Gastroesophageal sphincter (tissue), 4 donors: Measurements from ENCODE around the gene CXCL1. TPM values are rescaled to one million over a fixed set of nuclear protein-coding genes. Genes with fewer than 3 reads are reported as not detected.

ENCODE experiments used
- ATAC-seq: fragments of 150-250 bp; one replicate; pipeline ENCODE4 v1.9.1; 2016; ENCODE audit warnings: mild to moderate bottlenecking, moderate library complexity
- H3K27ac ChIP-seq, 4 donors: fragments of 200-600 bp; sonication (generic) in 3 of 4; 1 replicate in 3 of 4; 2 replicates in 1 of 4; pipeline ENCODE4 v1.5.1; 2016 to 2019
- H3K27me3 ChIP-seq: fragments of 200-600 bp; sonication (generic); one replicate; pipeline ENCODE4 v1.5.1; 2019
- H3K36me3 ChIP-seq, 2 donors: fragments of 200-600 bp; sonication (generic); one replicate each; pipeline ENCODE4 v1.5.1; 2019; ENCODE audit warnings: control low read depth in 1 of 2
- H3K4me1 ChIP-seq, 3 donors: fragments of 200-600 bp; sonication (generic); 1 replicate in 2 of 3; 2 replicates in 1 of 3; pipeline ENCODE4 v1.5.1; 2016 to 2019; ENCODE audit warnings: control low read depth in 2 of 3
- H3K4me3 ChIP-seq, 2 donors: fragments of 200-600 bp; sonication (generic); one replicate each; pipeline ENCODE4 v1.5.1; 2019; ENCODE audit warnings: mild to moderate bottlenecking in 1 of 2, moderate library complexity in 1 of 2
- H3K9me3 ChIP-seq, 3 donors: fragments of 200-600 bp; sonication (generic); one replicate each; pipeline ENCODE4 v1.5.1; 2017 to 2019; ENCODE audit warnings: control low read depth in 2 of 3
- EP300 ChIP-seq: sonication (generic); formaldehyde crosslinking; IDR thresholded peaks from one replicate; pipeline ENCODE4 v1.6.1; 2017; ENCODE audit warnings: antibody characterized with exemption, mild to moderate bottlenecking
- POLR2A ChIP-seq, 2 donors: fragments of 450-650 bp; IDR thresholded peaks; one replicate each; pipeline ENCODE4 v1.6.1; 2017; ENCODE audit warnings: antibody characterized with exemption in 2 of 2, mild to moderate bottlenecking in 2 of 2, moderate library complexity in 1 of 2
- POLR2AphosphoS5 ChIP-seq: sonication (generic); formaldehyde crosslinking; IDR thresholded peaks from one replicate; pipeline ENCODE4 v1.6.1; 2017; ENCODE audit warnings: antibody characterized with exemption
- WGBS, 2 donors: methylation state at CpG; one replicate each; pipeline ENCODE4 v1.1.5; 2018; ENCODE audit warnings: low coverage in 1 of 2; 5-methylcytosine and 5-hydroxymethylcytosine counted together
- total RNA-seq, 4 donors: library from RNA; depleted of rRNA; stranded (reverse); fragments of >200 nt; gene quantifications; one replicate each; pipeline ENCODE4 v1.1.0, GENCODE V29; 2016
- TF ChIP-seq, protein P1 (sequence below), 4 experiments: fragments of 200-600 bp in 2 of 4; fragments of 450-650 bp in 2 of 4; sonication (generic) in 1 of 4; IDR thresholded peaks; one replicate each; pipeline ENCODE4 v1.5.1; 2017 to 2019; ENCODE audit warnings: antibody characterized with exemption in 4 of 4, mild to moderate bottlenecking in 2 of 4, moderate library complexity in 2 of 4

CXCL1 gene
- 10 to 100 TPM in 1 of 4 donors, 1 to 10 TPM in 2, not detected in 1; 1.6 to 10.5 (median 3.1) TPM for total RNA-seq

GRCh38 chr4:73869130-73870055 is at the start of gene CXCL1:
Gene CXCL1, plus strand, starts transcription at chr4:73869393. Its CDS starts 78 bp downstream, at chr4:73869471.
- peaks cover 37% of the 10 kb centered on the region for H3K27me3 ChIP-seq
- H3K9me3 ChIP-seq, result no peaks in the 10 kb centered on the region
- ATAC-seq, result peak; percentile 69
- no peaks in the 10 kb centered on the region for H3K36me3 ChIP-seq
- peaks cover 0 to 14% (median 0%) of the 10 kb centered on the region in 3 donors for H3K4me1 ChIP-seq
- peak within 1 kb of the TSS in 2 of 4 donors; percentile 9 to 59 for H3K27ac ChIP-seq
- TF ChIP-seq, protein P1, sequence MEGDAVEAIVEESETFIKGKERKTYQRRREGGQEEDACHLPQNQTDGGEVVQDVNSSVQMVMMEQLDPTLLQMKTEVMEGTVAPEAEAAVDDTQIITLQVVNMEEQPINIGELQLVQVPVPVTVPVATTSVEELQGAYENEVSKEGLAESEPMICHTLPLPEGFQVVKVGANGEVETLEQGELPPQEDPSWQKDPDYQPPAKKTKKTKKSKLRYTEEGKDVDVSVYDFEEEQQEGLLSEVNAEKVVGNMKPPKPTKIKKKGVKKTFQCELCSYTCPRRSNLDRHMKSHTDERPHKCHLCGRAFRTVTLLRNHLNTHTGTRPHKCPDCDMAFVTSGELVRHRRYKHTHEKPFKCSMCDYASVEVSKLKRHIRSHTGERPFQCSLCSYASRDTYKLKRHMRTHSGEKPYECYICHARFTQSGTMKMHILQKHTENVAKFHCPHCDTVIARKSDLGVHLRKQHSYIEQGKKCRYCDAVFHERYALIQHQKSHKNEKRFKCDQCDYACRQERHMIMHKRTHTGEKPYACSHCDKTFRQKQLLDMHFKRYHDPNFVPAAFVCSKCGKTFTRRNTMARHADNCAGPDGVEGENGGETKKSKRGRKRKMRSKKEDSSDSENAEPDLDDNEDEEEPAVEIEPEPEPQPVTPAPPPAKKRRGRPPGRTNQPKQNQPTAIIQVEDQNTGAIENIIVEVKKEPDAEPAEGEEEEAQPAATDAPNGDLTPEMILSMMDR (IDR thresholded peaks at IDR 0.05), result no peak
- no peak for TF ChIP-seq POLR2AphosphoS5
- no peak for TF ChIP-seq POLR2A (IDR thresholded peaks at IDR 0.05)
- no peak for TF ChIP-seq EP300
- 15 to 90% methylated on average over 2 to 19 of the region's 61 CpGs for WGBS, 2 donors
- peak within 1 kb of the TSS; percentile 28 to 57 for H3K4me3 ChIP-seq

GRCh38 chr4:73821325-73821724 is 47.9 kb upstream of the CXCL1 start:
- no peak overlapping the region for H3K4me3 ChIP-seq
- no peak overlapping the region for H3K27ac ChIP-seq
- no peaks in the 10 kb centered on the region for H3K36me3 ChIP-seq
- no peaks in the 10 kb centered on the region for H3K4me1 ChIP-seq
- WGBS, 2 donors, result 76% methylated on average over 4 of the region's 4 CpGs
- H3K9me3 ChIP-seq, result no peaks in the 10 kb centered on the region
- TF ChIP-seq POLR2AphosphoS5, result no peak
- TF ChIP-seq POLR2A (IDR thresholded peaks at IDR 0.05), result no peak
- TF ChIP-seq EP300, result no peak
- TF ChIP-seq, protein P1 (IDR thresholded peaks at IDR 0.05), result no peak
- H3K27me3 ChIP-seq, result no peaks in the 10 kb centered on the region
- no peak for ATAC-seq

DNA sequence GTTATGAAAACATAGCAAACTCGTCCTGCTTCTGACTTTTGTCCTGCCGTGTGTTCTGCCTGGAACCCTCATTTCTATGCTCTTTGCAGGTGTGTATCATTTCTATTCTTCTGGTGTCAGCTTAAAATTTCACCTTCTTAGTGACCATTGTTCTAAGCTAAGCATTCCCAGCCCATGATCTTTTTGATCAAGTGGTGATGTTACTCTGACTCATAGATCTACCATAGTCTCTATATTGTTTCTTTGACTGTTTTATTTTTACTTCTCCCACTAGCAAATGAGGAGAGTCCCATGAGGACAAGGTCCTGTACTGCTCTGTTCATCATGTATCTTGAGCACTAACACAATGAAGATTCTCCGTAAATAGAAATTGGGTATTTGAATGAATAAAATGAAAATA is 46.8 kb upstream of the CXCL1 start:
- Histone ChIP-seq H3K36me3 (no peaks in the 10 kb centered on the region), H3K9me3 (peaks cover 0 to 6% (median 0%) of the 10 kb centered on the region in 3 donors), H3K27ac (no peak overlapping the region), H3K4me3 (no peak overlapping the region), H3K27me3 (no peaks in the 10 kb centered on the region), H3K4me1 (no peaks in the 10 kb centered on the region)
- no peak for ATAC-seq
- no peak for TF ChIP-seq POLR2AphosphoS5
- TF ChIP-seq, protein P1 (IDR thresholded peaks at IDR 0.05), result no peak
- no peak for TF ChIP-seq EP300
- no peak for TF ChIP-seq POLR2A (IDR thresholded peaks at IDR 0.05)
- 76 to 89% methylated on average over 2 to 3 of the region's 3 CpGs for WGBS, 2 donors

- Histone ChIP-seq H3K4me3 (no peak overlapping the region), H3K36me3 (no peaks in the 10 kb centered on the region), H3K4me1 (no peaks in the 10 kb centered on the region), H3K27ac (no peak overlapping the region), H3K27me3 (no peaks in the 10 kb centered on the region), H3K9me3 (peaks cover 0 to 12% (median 0%) of the 10 kb centered on the region in 3 donors)
- no peak for ATAC-seq
- TF ChIP-seq, protein P1 (IDR thresholded peaks at IDR 0.05), result no peak
- no peak for TF ChIP-seq EP300
- TF ChIP-seq POLR2A (IDR thresholded peaks at IDR 0.05), result no peak
- no peak for TF ChIP-seq POLR2AphosphoS5
Measured at GRCh38 chr4:73822812-73823504, 46.2 kb upstream of the CXCL1 start.
